ENCODE results near the gene WTAP. TPM values are rescaled to one million over a fixed set of nuclear protein-coding genes. Genes with fewer than 3 reads are reported as not detected.
"Not testable (repeated sequence)": the region's sequence is repeated elsewhere in the genome, so short reads cannot be mapped to it uniquely, and the experiment has no call there.

Gene WTAP
- total RNA-seq, 4 donors from 2014 or later = 68.7 to 103 (median 85.3) TPM

DNA sequence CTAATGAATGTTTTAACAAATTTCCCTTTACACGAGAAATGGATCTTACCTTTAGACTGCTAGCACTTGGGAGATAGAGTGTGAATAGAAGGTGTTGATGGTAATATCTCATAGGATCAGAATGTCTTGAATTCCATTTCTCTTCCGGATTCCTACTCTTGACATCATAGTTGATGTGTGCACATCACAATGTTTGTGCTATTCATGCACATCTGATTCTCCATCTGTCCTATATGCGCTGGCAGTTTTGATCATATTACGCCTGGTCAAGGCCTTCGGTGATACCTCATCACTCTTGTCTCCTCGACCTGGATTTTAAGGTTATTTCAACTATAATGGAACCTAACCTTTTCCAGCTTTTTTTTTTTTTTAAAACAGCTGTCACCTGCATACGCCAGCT, 17.8 kb downstream of the WTAP start:
- H3K36me3 ChIP-seq = peaks cover 98% of the 10 kb centered on the region
- no peak for DNase-seq (ENCODE audit: low spot score in 2 of 2)
- no peak overlapping the region for H3K27ac ChIP-seq
- no peak overlapping the region for H3K4me3 ChIP-seq
- 88% methylated on average over 7 of the region's 7 CpGs for WGBS
- H3K27me3 ChIP-seq = no peaks in the 10 kb centered on the region
- H3K4me1 ChIP-seq = no peaks in the 10 kb centered on the region
- no peak for TF ChIP-seq POLR2AphosphoS5 (IDR thresholded peaks at IDR 0.05)
- no peak for TF ChIP-seq EP300 (IDR thresholded peaks at IDR 0.05)
- no peak for TF ChIP-seq POLR2A (IDR thresholded peaks at IDR 0.05)
- TF ChIP-seq, protein P1, sequence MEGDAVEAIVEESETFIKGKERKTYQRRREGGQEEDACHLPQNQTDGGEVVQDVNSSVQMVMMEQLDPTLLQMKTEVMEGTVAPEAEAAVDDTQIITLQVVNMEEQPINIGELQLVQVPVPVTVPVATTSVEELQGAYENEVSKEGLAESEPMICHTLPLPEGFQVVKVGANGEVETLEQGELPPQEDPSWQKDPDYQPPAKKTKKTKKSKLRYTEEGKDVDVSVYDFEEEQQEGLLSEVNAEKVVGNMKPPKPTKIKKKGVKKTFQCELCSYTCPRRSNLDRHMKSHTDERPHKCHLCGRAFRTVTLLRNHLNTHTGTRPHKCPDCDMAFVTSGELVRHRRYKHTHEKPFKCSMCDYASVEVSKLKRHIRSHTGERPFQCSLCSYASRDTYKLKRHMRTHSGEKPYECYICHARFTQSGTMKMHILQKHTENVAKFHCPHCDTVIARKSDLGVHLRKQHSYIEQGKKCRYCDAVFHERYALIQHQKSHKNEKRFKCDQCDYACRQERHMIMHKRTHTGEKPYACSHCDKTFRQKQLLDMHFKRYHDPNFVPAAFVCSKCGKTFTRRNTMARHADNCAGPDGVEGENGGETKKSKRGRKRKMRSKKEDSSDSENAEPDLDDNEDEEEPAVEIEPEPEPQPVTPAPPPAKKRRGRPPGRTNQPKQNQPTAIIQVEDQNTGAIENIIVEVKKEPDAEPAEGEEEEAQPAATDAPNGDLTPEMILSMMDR (IDR thresholded peaks at IDR 0.05) = no peak
- no peaks in the 10 kb centered on the region for H3K9me3 ChIP-seq

DNA sequence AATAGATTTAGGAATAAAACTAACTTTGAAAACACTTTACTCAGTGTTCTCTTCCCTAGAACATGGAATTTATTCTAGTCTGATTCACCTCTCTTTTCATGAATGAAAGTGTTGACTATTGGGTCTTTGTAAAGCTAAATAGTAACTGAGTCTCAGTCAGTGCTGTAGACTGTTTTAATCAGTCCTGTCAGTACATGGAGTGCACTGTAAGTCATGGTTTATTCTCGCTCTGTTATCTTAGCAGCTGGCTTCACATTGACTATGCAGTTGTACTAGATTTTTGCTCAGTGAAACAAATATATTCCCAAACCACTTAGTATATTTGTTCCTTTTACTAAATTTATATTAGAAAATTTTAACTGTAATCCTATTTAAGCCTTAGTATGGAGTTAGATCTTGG, 19.5 kb downstream of the WTAP start:
- 97% methylated on average over 1 of the region's 1 CpG for WGBS
- H3K4me1 ChIP-seq = no peaks in the 10 kb centered on the region
- H3K36me3 ChIP-seq = peaks cover 95% of the 10 kb centered on the region
- H3K9me3 ChIP-seq = no peaks in the 10 kb centered on the region
- no peak for DNase-seq (ENCODE audit: low spot score in 2 of 2)
- no peak for TF ChIP-seq EP300 (IDR thresholded peaks at IDR 0.05)
- TF ChIP-seq POLR2AphosphoS5 (IDR thresholded peaks at IDR 0.05) = no peak
- no peak for TF ChIP-seq POLR2A (IDR thresholded peaks at IDR 0.05)
- TF ChIP-seq, protein P1 (IDR thresholded peaks at IDR 0.05) = no peak
- no peak overlapping the region for H3K27ac ChIP-seq
- H3K27me3 ChIP-seq = no peaks in the 10 kb centered on the region
- no peak overlapping the region for H3K4me3 ChIP-seq

- H3K4me3 ChIP-seq; H3K4me1 ChIP-seq; H3K9me3 ChIP-seq; DNase-seq (ENCODE audit: low spot score in 2 of 2); H3K27me3 ChIP-seq; H3K27ac ChIP-seq: not testable (repeated sequence)
- H3K36me3 ChIP-seq = peaks cover 96% of the 10 kb centered on the region
- WGBS = 89% methylated on average over 7 of the region's 7 CpGs
Measured at GRCh38 chr6:159748127-159748526, 20.8 kb downstream of the WTAP start.

- WGBS = 90% methylated on average over 3 of the region's 3 CpGs
- no peaks in the 10 kb centered on the region for H3K9me3 ChIP-seq
- H3K4me3 ChIP-seq = no peak overlapping the region
- H3K27ac ChIP-seq = no peak overlapping the region
- peaks cover 90% of the 10 kb centered on the region for H3K36me3 ChIP-seq
- H3K4me1 ChIP-seq = no peaks in the 10 kb centered on the region
- TF ChIP-seq POLR2A (IDR thresholded peaks at IDR 0.05) (no peak), POLR2AphosphoS5 (IDR thresholded peaks at IDR 0.05) (no peak), EP300 (IDR thresholded peaks at IDR 0.05) (no peak)
- TF ChIP-seq, protein P1 (IDR thresholded peaks at IDR 0.05) = no peak
- DNase-seq (ENCODE audit: low spot score in 2 of 2) = no peak
- no peaks in the 10 kb centered on the region for H3K27me3 ChIP-seq
Measured at GRCh38 chr6:159751448-159751847, 24.1 kb downstream of the WTAP start.

DNA sequence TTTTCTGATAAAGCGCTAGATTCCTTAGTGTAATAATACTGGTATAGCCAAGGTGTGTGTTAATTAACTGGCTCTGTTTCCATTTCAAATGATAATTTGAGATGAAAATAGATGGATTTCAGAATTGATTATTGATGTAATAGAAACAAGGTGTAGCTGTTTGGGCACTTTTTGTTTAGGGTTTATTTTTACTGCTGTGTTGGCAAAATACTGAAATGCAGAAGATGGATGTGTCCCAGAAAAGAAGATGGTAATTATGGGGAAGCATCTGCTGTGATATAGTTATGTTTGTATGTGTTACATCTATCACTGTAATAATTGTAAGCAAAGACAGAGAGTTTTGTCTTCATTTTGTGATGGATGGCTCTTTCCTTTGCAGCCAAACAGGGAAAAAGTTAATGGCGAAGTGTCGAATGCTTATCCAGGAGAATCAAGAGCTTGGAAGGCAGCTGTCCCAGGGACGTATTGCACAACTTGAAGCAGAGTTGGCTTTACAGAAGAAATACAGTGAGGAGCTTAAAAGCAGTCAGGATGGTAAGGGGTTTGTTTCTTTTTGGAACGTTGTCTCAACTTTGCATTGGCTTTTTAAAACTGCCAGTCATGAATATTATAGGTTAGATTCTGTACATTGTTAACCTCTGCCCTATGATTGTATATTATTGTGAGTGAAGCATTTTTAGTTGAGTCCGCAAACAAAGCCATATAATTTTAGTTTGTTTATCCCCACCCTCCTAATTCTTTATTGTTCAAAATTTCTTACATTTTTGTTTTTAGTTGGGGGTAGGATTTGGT, 26.0 kb downstream of the WTAP start:
- TF ChIP-seq, protein P1 (IDR thresholded peaks at IDR 0.05) = no peak
- TF ChIP-seq POLR2AphosphoS5 (IDR thresholded peaks at IDR 0.05) = no peak
- TF ChIP-seq EP300 (IDR thresholded peaks at IDR 0.05) = no peak
- no peak for TF ChIP-seq POLR2A (IDR thresholded peaks at IDR 0.05)
- Histone ChIP-seq H3K9me3 (no peaks in the 10 kb centered on the region), H3K27me3 (no peaks in the 10 kb centered on the region), H3K27ac (no peak overlapping the region), H3K4me3 (no peak overlapping the region), H3K36me3 (peaks cover 81% of the 10 kb centered on the region), H3K4me1 (no peaks in the 10 kb centered on the region)
- DNase-seq (ENCODE audit: low spot score in 2 of 2) = no peak
- 87% methylated on average over 6 of the region's 6 CpGs for WGBS
